SKM-1 (cell line): Measurements from ENCODE around the gene SH2D4B.
"Not testable (repeated sequence)": the region's sequence is repeated elsewhere in the genome, so short reads cannot be mapped to it uniquely, and the experiment has no call there.

Experiments
- DNase-seq: peaks from one replicate; lab custom pipeline; 2025; ENCODE audit not compliant: unreplicated experiment; lab: John Stamatoyannopoulos, UW

SH2D4B gene

DNA sequence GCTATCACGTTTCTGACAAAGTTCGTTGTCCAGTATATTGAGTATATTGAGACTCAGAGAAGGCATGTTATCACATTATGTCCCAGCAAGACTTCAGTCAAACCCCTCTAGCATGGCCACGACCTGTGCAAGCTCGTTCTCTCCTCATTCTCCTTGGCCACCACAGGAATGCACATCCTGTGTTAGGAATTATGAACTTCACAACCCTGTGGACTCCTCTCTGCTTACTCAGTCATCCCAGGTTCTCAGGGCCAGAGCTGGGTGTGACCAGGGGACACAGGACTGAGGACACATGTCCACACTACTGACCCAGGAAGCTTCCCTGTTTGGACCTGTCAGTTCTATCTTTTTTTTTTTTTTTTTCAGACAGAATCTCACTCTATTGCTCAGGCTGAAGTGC lies 4.4 kb downstream of the SH2D4B start:
- no peak for DNase-seq

DNA sequence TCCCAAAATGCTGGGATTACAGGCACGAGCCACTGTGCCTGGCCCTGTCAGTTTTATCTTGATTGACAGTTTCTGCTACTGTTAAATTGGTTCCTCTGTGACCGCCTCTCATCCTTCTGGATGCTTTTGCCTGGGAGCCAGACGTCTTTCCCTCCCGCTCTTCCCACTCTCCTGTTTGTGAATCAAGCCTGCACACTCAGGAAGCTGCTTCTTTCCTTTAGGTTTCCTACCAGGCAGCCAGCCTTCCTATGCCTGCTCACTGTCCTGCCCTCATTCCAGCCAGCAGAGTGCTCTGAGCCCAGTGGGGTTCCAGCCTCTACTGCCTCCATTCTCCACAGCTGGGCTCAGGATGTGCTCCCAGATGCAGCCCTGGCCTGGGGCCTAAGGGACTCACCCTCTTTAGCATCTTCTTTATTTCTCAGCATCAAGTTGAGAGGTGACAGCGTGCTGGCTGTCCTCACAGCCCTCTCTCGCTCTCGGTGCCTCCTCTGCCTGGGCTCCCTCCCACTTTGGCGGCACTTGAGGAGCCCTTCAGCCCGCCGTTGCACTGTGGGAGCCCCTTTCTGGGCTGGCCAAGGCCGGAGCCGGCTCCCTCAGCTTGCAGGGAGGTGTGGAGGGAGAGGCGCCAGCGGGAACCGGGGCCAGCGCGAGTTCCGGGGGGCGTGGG lies 5.1 kb downstream of the SH2D4B start:
- no peak for DNase-seq

DNA sequence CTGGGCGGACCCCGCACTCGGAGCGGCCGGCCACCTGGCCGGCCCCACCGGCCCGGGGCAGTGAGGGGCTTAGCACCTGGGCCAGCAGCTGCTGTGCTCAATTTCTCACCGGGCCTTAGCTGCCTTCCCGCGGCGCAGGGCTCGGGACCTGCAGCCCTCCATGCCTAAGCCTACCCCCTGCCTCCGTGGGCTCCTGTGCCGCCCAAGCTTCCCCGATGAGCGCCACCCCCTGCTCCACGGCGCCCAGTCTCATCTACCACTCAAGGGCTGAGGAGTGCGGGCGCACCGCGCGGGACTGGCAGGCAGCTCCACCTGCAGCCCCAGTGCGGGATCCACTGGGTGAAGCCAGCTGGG lies 5.6 kb downstream of the SH2D4B start:
- not testable (repeated sequence) for DNase-seq

DNA sequence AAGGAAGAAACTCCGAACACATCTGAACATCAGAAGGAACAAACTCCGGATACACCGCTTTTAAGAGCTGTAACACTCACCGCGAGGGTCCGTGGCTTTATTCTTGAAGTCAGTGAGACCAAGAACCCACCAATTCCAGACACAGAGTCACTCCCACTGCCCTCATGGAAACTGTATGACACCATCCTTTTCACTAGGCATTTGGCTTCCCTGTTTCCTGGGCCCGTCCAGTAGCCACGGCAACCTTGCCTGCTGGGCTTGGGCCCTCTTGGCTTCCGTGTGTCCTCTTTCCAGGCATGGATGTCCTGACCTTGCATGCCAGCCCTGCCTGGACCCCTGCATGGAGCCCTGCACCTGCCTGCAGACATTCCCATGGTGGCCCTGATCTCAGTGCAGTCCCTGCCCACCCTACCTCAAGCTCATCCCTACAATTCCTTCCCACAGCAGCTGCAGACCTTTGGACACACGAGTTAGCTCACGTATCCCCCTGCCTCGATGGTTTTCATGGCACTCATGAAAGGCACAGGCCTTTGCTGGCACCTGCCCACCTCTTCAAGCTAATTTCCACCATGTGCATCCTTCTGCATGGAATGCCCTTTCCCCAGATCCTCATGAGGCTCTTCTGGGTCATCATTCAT lies 6.7 kb downstream of the SH2D4B start:
- no peak for DNase-seq

DNA sequence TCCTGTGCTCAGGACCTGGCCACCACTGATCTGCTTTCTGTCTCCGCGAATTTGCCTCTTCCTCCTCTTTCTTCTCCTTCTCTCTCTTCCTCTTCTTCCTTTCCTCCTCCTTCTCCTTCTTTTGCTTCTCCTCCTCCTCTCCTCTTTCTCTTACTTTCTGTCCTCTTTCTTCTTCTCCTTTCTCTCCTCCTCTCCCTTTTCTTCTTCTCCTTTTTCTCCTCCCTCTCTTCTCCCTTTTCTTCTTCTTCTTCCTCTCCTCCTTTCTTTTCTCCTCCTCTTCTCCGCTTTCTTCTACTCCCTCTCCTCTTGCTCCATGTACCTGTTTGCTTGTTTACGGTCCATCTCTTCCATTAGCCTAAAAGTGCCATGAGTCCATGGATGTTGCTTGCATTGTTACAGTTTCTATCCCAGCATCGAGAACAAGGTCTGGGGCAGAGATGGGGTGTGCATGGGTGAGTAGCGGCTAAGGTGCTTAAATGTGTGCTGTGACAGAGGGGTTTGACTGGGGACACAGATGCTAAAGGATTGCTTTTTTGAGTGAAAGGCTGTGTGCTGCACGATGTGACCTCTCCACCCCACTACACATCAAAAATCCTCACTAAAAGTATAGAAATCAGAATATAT lies 7.7 kb downstream of the SH2D4B start:
- DNase-seq: no peak

DNA sequence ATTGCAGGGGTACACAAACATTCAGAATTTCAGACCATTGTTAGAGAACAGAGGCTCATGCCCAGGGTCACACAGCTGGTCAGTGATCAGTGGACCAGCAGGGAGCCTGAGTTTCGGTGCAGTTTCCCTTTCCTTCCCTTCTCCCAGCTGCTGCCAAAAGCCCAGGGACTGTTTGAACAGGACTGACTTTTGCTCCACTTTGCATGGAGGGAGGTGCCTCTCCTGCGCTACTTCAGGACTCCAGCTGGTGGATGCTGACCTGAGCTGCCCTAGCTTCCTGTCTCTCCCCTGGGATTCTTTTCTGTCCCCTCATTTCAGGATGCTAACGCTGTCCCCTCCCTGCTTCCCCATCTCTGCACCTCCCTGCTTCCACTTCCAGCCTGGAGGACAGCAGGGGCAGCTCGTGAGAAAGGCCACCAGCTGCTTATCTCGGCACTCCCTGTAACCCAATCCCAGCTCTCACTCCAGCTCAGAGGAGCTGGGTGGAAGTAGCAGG lies 14.5 kb downstream of the SH2D4B start:
- DNase-seq: no peak

DNA sequence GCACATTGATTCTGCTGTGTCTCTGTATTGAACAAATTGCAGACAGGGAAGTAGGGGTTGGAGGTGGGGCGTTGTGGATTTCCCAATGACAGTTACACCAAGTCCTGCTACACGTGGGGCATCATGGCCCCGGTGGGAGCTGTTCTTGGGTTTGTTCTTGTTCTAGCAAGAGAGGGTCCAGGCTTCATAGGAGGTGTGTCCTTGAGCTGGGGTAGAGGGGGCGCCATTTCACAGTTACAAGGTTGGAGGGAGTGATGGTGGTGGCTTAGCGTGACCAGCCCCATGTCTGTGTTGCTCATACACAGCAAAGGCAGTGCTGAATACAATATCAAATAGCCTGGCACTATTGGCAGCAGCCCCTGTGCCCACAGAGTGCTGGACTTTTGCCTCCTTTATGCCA lies 15.7 kb downstream of the SH2D4B start:
- no peak for DNase-seq

DNA sequence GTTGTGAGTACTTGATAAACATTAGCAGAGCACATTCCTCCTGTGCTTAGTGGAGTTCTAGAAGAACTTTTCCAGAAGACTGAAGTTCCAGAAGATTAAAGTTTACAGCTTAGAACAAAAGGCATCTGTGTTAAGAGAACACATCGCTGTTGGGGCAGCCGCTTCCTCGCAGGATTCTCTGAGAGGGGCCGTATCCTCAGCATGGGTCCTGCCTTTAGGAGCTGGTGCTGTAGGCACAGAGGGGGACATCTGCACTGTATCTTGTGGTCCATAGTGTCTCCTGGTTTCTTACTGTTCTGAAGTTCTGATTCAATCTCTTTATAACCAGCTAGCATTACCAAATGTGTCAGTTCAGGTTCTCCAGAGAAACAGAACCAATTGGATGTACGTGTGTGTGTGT lies 16.3 kb downstream of the SH2D4B start:
- no peak for DNase-seq

DNA sequence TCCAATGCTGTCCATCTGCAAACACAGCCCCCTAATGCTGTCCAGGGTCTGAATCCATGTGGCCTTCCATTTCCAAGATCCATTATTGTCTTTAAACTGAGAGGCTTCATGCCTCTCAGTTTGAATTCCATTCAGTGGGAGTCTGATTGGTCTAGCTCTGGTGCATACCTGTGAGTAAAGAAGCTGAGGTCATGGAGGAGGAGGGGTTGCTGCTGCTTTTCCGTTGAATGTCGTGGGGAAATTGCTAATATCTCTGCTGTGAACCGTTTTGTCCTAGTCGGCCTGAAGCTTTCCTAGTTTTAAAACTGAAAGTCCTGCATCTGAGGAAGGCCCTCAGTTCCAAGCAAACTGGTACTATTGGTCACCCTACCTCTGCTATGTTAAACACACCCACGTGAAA lies 17.7 kb downstream of the SH2D4B start:
- no peak for DNase-seq

DNA sequence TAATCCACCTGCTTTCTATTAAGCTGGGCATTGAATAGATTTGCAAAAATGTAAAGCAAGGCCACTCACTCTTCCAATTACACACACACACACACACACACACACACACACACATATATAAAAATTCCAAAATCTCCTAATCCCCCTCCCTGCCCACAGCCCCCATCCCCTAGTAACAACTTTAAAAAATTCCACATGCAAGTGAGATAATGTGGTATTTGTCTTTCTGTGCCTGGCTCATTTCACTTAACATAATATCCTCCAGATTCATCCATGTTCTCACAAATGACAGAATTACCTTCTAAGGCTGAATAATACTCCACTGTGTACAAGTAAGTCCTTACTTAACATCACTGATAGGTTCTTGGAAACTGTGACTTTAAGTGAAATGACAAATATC lies 24.2 kb downstream of the SH2D4B start:
- DNase-seq: no peak

DNA sequence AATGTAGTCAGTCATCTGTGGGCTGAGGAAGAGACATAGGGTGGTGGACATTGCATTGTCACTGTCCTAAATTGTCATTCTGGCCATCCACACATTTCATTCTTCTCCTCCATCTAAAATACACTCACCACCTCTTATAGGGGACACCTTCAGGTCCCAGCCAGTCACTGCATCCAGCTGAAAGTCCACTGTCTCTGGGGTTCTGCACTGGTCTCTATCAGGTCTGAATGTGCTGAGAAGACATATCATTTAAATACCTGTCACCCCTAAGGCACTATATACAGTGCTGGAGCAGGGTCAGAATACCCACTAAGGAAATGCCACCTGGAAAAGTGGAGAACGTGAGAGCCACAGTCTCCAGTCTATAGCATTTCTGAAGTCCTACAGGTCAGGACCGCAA lies 29.6 kb downstream of the SH2D4B start:
- DNase-seq: no peak

DNA sequence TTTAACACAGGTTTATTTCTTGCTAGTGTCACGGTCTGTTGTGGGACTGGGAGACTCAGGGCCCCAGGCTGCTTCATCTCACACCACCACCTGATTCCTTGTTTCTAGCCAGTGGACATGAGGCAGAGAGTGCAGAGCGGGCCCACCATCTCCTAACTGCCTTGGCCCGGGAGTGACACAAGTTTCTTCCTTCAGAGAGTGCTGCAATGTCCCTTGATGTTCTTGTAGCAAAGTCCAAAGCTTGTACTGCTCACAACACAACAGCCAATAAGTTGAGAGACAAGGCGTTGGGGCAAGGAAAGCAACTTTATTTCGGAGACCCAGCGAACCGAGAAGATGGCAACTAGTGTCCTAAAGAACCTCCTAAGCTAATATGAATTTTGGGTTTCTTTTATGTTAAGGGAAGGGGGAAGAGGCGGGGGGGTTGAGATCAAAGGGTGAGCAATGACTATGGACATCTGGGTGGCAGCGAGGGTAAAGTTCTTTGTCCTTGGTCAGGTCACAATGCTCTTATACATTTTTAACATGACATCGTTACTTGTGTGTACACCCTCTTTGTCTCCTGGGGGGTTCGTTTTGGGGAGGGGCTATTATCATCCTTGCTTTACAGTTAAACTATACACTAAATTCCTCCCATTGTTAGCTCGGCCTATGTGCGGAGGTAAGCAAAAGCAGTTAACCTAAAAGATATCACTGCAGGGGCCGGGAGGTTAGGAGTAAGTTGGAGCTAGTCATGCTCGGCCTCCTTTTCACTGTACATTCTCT lies 31.6 kb downstream of the SH2D4B start:
- no peak for DNase-seq

DNA sequence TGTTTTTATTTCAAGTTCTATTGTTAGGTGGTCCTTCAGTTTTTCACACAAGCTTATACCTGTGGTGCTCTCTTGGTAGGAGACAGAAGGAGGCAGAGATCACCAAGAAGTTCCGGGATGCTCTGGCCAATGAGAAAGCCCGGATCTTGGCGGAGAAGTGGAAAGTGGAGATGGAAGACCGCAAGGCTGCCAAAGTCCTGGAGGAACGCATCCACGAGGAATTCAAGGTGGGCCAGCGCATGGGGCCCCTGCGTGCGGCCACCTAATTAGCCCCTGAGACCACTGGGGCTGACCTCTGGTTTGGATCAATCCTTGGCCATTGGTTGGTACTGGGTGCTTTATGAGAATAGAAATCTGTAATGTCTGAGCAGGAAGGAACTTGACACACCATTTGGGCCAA lies 33.6 kb downstream of the SH2D4B start:
- no peak for DNase-seq

DNA sequence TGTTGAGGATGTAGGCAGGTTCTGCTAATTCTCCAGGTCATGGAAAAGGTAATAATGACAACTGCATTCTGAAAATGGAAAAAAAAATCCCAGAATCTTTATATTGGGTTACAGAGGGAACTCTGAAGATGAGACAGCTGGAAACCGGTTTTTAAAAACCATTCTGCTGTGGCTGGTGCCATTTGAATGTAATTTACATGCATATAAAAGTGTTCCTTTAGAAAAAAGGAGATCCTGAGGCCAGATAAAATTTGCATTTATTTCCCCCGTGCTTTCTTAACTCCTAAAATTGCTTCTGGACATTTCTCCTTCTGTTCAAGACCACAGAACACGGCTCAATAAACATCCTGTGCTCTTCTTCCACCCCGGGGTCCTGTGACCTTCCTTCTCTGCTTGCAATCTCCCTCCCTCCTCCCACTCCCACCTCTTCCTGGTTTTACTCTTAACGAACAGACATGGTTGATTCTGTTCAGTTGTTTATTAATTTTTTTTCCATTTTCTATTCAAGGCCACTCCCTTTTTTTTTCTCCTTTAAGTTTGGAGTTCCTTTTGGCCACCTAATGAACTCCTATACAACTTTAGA lies 41.6 kb downstream of the SH2D4B start:
- DNase-seq: peak; percentile 26

DNA sequence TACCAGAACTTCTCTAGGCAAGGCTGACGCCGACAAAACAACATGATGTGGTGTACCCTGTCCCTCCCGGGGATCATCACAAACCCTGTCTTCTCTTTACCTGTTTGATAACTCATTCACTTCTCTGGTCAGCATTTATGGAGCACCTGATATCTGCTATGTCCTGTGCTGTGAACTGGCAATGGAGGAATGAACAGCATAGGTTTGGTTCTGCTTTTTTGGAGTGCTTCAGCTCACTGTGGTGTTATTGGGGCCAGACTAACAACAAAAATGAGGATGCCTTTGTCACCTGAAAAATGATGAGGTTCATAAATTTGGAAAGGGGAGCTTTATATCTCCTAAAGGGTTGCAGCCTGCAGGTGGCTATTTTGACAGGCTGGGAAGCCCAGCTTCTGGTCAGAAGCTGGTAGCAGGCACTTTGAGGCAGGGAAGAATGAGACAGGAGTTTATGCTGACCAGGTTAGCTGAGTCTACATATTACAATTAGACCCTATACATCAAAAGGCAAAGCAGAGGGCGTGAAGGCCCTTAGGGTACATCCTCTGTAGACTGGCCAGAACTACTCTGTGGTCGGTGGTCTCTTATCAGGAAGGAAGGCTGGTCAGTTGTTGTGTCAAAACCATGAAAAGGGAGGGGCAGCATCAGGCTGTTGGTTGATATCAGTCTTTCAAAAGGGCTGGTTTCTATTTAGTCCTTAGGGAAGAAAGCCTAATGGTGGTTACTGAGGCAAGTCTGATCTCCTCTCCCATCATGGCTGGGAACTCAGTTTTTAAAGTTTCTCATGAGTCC lies 42.3 kb downstream of the SH2D4B start:
- peak; percentile 26 for DNase-seq

DNA sequence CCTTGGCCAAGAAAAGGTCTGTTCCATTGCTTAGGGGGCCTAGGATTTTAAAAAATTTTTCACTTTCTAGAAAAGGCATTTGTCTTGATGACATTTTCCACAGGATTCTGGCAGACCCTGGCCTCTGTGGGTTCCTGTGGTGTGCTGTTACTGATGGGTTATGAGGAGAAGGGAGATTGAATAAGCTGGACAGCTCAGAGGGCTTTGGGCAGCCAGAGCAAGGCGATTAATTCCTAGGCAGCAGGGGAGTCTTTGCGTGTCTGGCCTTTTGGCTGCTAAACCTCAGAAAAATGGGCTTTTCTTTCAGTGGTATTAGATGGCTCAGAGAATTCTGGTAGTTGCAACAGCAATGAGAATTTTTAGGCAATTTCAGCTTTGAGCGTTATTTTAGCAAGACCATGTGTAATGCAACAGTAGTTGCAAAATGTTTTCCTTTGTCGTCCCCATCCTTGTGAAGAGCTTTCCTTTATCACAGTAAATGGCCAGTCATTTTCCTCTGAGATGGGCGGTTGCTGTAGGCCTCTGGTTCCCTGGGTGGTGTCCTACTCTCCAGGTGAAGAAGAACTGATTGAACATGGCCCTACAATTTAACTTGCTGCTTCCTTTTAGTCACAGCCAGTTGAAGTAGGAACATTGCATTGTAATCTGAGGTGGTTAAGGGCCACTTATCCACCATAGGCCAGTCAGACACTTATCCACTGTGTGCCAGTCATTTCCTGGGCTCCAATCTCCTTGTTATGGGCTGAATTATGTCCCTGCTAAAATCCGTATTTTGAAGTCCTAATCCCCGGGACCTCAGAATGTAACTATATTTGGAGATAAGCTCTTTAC lies 43.2 kb downstream of the SH2D4B start:
- DNase-seq: peak; percentile 72

DNA sequence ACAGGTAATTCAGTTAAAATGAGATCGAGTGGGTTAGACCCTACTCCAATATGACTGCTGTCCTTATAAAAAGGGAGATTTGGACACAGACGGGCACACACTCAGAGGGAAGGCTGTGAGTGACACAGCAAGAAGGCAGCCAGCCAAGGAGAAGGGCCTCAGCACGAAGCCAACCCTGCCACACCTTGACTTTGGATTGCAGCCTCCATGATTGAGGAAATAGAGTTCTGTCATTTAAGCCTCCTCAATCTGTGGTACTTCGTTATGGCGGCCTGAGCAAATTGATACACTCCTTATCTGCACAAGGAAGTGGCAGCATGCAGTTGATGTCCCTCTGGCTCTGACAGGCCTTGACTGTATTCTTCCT lies 43.8 kb downstream of the SH2D4B start:
- DNase-seq: no peak

DNA sequence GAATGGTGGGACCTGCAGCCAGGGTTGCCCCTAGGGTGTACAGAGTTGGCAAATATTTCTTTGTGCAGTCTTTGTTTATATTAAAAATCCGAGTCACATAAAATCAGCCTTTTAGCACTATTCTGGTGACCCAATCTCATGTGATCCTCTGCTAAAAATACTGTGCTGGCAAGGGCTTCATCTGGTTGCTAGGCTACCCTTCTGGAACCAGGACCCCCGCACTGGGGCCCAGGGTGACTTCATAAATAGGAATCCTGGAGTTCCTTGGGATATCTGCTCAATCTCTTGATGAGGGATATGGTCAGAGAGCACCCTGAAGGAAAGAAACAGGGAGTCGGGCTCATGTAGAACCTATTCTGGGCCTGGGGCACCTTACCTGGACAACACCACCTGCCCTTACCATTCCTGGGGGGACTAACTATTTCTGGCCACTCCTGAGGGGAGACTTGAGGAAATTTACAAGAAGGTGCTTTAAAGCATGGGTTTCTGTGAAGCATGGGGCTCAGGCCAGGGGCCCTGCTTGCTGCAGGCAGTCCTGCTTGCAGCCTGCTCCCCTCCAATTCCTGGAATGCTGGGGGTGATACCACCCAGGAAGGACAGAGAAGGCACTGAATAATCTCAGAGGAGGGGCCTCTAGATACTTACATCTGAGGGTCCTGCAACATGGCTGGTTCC lies 44.7 kb downstream of the SH2D4B start:
- DNase-seq: no peak

DNA sequence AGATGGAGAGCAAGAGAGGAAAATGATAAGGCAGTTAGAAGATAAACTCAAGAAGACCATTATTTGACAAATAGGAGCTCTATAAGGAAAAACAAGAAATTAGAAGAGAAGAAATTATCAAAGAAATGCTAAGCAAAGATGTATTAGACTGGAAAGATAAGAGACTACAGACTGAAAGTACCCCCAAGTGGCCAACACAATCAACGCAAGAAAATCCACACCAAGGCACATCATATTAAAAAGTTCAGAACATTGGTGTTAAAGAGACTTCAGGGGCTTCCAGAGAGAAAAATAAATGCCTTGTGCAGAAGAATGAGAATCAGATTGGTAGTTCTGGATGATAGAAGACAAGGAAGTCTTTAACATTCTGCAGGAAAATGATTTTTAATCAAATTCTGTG lies 46.0 kb downstream of the SH2D4B start:
- DNase-seq: no peak
